Mucosa of descending colon (tissue), 3 donors: ENCODE results near the gene CENPE. TPM values are rescaled to one million over a fixed set of nuclear protein-coding genes. Genes with fewer than 3 reads are reported as not detected.

ENCODE experiments used
- ATAC-seq: fragments of 200-7000 bp; cut with Tn5 transposase; one replicate; pipeline ENCODE4 v1.9.1; 2020; ENCODE audit warnings: mild to moderate bottlenecking, moderate library complexity
- DNase-seq, 3 donors: peaks; one replicate each; pipeline ENCODE4 v3.0.0-alpha.2; 2020
- H3K36me3 ChIP-seq: fragments of 200-600 bp; one replicate; pipeline ENCODE4 v1.8.0; 2021; ENCODE audit warnings: low read depth, mild to moderate bottlenecking
- H3K4me1 ChIP-seq: fragments of 200-600 bp; one replicate; pipeline ENCODE4 v1.8.0; 2021; ENCODE audit warnings: low read depth, mild to moderate bottlenecking
- H3K4me3 ChIP-seq: fragments of 200-600 bp; one replicate; pipeline ENCODE4 v1.8.0; 2021; ENCODE audit warnings: mild to moderate bottlenecking
- H3K9me3 ChIP-seq: fragments of 200-600 bp; one replicate; pipeline ENCODE4 v1.8.0; 2021; ENCODE audit warnings: mild to moderate bottlenecking
- CTCF ChIP-seq: fragments of 200-600 bp; IDR thresholded peaks from one replicate; pipeline ENCODE4 v1.8.0; 2022; ENCODE audit warnings: antibody characterized with exemption, mild to moderate bottlenecking
- intact Hi-C, 2 donors: fragments of 100-400 bp; cut with DNase I in 1 of 2; cut with micrococcal nuclease in 1 of 2; formaldehyde crosslinking; loops; one replicate each; pipeline versions ENCODE4 v1.11.0 to v1.11.1; 2022; cut with DNase I, micrococcal nuclease
- total RNA-seq, 3 donors: library from RNA; stranded (reverse); fragmentation: NEBNext Ultra II Directional in 2 of 3; extraction: Animal tissue kit (Norgen Biotek cat#: 25700) in 2 of 3; gene quantifications; one replicate each; pipeline versions ENCODE4 v1.2.1 to v1.2.4, GENCODE V29; 2021 to 2023
- donor health status: DM: no; HTN: no; CAD: no; lungs with moderate emphysema.
- donor health status: DM: no; HTN: no; CAD: no.
- donor health status: DM: no; HTN: yes; CAD: no.

Gene CENPE
- total RNA-seq, 3 donors from 2014 or later = 1.9 to 9.3 (median 2.8) TPM

GRCh38 chr4:103150677-103151076, 47.5 kb downstream of the CENPE start:
- intact Hi-C loops = no loop called here
- no peak for TF ChIP-seq CTCF
- Histone ChIP-seq H3K4me1 (no peaks in the 10 kb centered on the region), H3K4me3 (no peak overlapping the region), H3K36me3 (no peaks in the 10 kb centered on the region), H3K9me3 (no peaks in the 10 kb centered on the region)
- no peak for DNase-seq
- no peak for ATAC-seq

GRCh38 chr4:103144926-103145325, 53.2 kb downstream of the CENPE start:
- no peaks in the 10 kb centered on the region for H3K9me3 ChIP-seq
- intact Hi-C loops = no loop called here
- TF ChIP-seq CTCF = no peak
- no peaks in the 10 kb centered on the region for H3K4me1 ChIP-seq
- ATAC-seq (no peak), DNase-seq (no peak)
- H3K36me3 ChIP-seq = no peaks in the 10 kb centered on the region
- H3K4me3 ChIP-seq = no peak overlapping the region

GRCh38 chr4:103137446-103137827, 60.7 kb downstream of the CENPE start:
- H3K9me3 ChIP-seq = no peaks in the 10 kb centered on the region
- ATAC-seq (no peak), DNase-seq (no peak)
- intact Hi-C loops = no loop called here
- TF ChIP-seq CTCF = no peak
- no peak overlapping the region for H3K4me3 ChIP-seq
- no peaks in the 10 kb centered on the region for H3K36me3 ChIP-seq
- no peaks in the 10 kb centered on the region for H3K4me1 ChIP-seq

GRCh38 chr4:103136671-103137445, 61.3 kb downstream of the CENPE start:
- Histone ChIP-seq H3K4me1 (no peaks in the 10 kb centered on the region), H3K4me3 (no peak overlapping the region), H3K9me3 (no peaks in the 10 kb centered on the region), H3K36me3 (no peaks in the 10 kb centered on the region)
- DNase-seq (peak in 1 of 3 donors; percentile 17), ATAC-seq (peak; percentile 97)
- TF ChIP-seq CTCF = no peak
- intact Hi-C loops = no loop called here

- no peaks in the 10 kb centered on the region for H3K9me3 ChIP-seq
- H3K36me3 ChIP-seq = no peaks in the 10 kb centered on the region
- no peak overlapping the region for H3K4me3 ChIP-seq
- no peak for DNase-seq
- no peak for TF ChIP-seq CTCF
- no peaks in the 10 kb centered on the region for H3K4me1 ChIP-seq
- intact Hi-C loops = no loop called here
- ATAC-seq = no peak
These were observed 69.0 kb downstream of the CENPE start for GRCh38 chr4:103129174-103129573.

GRCh38 chr4:103126126-103126525, 72.0 kb downstream of the CENPE start:
- Histone ChIP-seq H3K4me1 (no peaks in the 10 kb centered on the region), H3K4me3 (no peak overlapping the region), H3K9me3 (no peaks in the 10 kb centered on the region), H3K36me3 (no peaks in the 10 kb centered on the region)
- ATAC-seq (no peak), DNase-seq (no peak)
- intact Hi-C loops = no loop called here
- no peak for TF ChIP-seq CTCF
